Gastrocnemius medialis (tissue), 4 donors: ENCODE results near the gene TYW5.

Experiments used
- POLR2A ChIP-seq, 2 donors: fragments of 450-650 bp; IDR thresholded peaks; one replicate each; pipeline ENCODE4 v1.6.1; 2017; ENCODE audit warnings: antibody characterized with exemption in 2 of 2, mild to moderate bottlenecking in 2 of 2, moderate library complexity in 2 of 2
- TF ChIP-seq, protein P1 (sequence below), 5 experiments: fragments of 450-650 bp in 3 of 5; fragments of 200-600 bp in 2 of 5; sonication (generic) in 2 of 5; IDR thresholded peaks in 4 of 5; conservative IDR thresholded peaks in 1 of 5; 1 replicate in 4 of 5; 2 replicates in 1 of 5; pipeline ENCODE4 v1.5.1; 2016 to 2019; ENCODE audit warnings: antibody characterized with exemption in 5 of 5, mild to moderate bottlenecking in 3 of 5, moderate library complexity in 3 of 5

DNA sequence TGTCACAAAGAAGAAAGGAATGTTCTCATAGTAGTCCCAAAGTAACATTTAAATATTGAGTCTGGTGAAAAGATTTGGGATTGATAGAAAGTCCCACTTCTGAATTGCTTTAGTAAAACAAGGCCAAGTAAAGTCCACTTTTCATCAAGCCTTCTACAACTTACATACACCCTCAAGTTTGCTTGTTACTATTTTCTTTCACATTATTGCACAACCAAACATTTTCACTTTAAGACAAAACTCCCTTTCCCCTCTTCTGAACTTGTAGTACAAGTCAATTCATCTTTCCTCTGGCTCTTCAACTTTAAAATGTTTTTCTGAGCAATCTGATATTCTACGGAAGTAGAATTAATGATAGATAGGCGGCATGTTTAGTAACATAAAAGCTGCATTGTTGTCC lies 11.1 kb upstream of the TYW5 start:
- TF ChIP-seq, protein P1, sequence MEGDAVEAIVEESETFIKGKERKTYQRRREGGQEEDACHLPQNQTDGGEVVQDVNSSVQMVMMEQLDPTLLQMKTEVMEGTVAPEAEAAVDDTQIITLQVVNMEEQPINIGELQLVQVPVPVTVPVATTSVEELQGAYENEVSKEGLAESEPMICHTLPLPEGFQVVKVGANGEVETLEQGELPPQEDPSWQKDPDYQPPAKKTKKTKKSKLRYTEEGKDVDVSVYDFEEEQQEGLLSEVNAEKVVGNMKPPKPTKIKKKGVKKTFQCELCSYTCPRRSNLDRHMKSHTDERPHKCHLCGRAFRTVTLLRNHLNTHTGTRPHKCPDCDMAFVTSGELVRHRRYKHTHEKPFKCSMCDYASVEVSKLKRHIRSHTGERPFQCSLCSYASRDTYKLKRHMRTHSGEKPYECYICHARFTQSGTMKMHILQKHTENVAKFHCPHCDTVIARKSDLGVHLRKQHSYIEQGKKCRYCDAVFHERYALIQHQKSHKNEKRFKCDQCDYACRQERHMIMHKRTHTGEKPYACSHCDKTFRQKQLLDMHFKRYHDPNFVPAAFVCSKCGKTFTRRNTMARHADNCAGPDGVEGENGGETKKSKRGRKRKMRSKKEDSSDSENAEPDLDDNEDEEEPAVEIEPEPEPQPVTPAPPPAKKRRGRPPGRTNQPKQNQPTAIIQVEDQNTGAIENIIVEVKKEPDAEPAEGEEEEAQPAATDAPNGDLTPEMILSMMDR (IDR thresholded peaks at IDR 0.05 in 4 of 5, conservative IDR thresholded peaks at IDR 0.05 in 1 of 5), result no peak
- no peak for TF ChIP-seq POLR2A (IDR thresholded peaks at IDR 0.05)
